Measurements from ENCODE around the gene C5AR1.

DNA sequence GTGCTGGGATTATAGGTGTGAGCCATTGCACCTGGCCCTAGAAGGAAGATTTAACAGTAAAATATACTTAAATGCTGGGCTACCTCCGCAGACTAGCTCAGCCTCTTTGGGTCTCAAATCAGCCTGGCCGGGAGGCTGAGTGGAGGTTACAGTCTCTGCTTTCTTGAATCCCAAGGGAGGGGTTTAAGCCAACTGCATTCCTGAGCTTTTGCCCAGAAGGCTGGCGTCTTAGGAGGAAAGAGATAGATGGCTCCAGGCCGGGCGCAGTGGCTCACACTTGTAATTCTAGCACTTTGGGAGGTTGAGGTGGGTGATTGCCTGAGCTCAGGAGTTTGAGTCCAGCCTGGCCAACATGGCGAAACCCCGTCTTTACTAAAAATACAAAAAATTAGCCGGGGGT is 623 bp upstream of the C5AR1 start:
- TF ChIP-seq, protein P1, sequence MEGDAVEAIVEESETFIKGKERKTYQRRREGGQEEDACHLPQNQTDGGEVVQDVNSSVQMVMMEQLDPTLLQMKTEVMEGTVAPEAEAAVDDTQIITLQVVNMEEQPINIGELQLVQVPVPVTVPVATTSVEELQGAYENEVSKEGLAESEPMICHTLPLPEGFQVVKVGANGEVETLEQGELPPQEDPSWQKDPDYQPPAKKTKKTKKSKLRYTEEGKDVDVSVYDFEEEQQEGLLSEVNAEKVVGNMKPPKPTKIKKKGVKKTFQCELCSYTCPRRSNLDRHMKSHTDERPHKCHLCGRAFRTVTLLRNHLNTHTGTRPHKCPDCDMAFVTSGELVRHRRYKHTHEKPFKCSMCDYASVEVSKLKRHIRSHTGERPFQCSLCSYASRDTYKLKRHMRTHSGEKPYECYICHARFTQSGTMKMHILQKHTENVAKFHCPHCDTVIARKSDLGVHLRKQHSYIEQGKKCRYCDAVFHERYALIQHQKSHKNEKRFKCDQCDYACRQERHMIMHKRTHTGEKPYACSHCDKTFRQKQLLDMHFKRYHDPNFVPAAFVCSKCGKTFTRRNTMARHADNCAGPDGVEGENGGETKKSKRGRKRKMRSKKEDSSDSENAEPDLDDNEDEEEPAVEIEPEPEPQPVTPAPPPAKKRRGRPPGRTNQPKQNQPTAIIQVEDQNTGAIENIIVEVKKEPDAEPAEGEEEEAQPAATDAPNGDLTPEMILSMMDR (conservative IDR thresholded peaks at IDR 0.05; ENCODE audit: low read length): no peak
- no peak for TF ChIP-seq EZH2phosphoT487 (IDR thresholded peaks at IDR 0.05; ENCODE audit: borderline replicate concordance)

Measured in Loucy (cell line).